ENCODE data around the gene SV2C.

GRCh38 chr5:76210946-76211345 lies 127.8 kb downstream of the SV2C start:
- TF ChIP-seq, protein P1, sequence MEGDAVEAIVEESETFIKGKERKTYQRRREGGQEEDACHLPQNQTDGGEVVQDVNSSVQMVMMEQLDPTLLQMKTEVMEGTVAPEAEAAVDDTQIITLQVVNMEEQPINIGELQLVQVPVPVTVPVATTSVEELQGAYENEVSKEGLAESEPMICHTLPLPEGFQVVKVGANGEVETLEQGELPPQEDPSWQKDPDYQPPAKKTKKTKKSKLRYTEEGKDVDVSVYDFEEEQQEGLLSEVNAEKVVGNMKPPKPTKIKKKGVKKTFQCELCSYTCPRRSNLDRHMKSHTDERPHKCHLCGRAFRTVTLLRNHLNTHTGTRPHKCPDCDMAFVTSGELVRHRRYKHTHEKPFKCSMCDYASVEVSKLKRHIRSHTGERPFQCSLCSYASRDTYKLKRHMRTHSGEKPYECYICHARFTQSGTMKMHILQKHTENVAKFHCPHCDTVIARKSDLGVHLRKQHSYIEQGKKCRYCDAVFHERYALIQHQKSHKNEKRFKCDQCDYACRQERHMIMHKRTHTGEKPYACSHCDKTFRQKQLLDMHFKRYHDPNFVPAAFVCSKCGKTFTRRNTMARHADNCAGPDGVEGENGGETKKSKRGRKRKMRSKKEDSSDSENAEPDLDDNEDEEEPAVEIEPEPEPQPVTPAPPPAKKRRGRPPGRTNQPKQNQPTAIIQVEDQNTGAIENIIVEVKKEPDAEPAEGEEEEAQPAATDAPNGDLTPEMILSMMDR (conservative IDR thresholded peaks at IDR 0.05; ENCODE audit: low read length): no peak
- TF ChIP-seq EZH2phosphoT487 (IDR thresholded peaks at IDR 0.05; ENCODE audit: borderline replicate concordance): no peak

Measured in Loucy (cell line).